ENCODE data around the gene RNF224.

RNF224 gene

GRCh38 chr9:137251490-137252268, 24.4 kb downstream of the RNF224 start:
- Histone ChIP-seq H3K27ac (no peak overlapping the region), H3K36me3 (peaks cover 3% of the 10 kb centered on the region; the same call in 1 of the 2 replicates), H3K27me3 (ENCODE audit: insufficient read depth, low read depth, severe bottlenecking) (no peaks in the 10 kb centered on the region), H3K4me3 (ENCODE audit: low read depth, low read length) (no peak overlapping the region), H3K9me3 (ENCODE audit: severe bottlenecking) (no peaks in the 10 kb centered on the region)
- DNase-seq: no peak
- TF ChIP-seq, protein P1, sequence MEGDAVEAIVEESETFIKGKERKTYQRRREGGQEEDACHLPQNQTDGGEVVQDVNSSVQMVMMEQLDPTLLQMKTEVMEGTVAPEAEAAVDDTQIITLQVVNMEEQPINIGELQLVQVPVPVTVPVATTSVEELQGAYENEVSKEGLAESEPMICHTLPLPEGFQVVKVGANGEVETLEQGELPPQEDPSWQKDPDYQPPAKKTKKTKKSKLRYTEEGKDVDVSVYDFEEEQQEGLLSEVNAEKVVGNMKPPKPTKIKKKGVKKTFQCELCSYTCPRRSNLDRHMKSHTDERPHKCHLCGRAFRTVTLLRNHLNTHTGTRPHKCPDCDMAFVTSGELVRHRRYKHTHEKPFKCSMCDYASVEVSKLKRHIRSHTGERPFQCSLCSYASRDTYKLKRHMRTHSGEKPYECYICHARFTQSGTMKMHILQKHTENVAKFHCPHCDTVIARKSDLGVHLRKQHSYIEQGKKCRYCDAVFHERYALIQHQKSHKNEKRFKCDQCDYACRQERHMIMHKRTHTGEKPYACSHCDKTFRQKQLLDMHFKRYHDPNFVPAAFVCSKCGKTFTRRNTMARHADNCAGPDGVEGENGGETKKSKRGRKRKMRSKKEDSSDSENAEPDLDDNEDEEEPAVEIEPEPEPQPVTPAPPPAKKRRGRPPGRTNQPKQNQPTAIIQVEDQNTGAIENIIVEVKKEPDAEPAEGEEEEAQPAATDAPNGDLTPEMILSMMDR (IDR thresholded peaks at IDR 0.05; ENCODE audit: low read depth, low read length): no peak

- TF ChIP-seq, protein P1 (IDR thresholded peaks at IDR 0.05; ENCODE audit: low read depth, low read length): no peak
- H3K27ac ChIP-seq: no peak overlapping the region
- no peaks in the 10 kb centered on the region for H3K27me3 ChIP-seq (ENCODE audit: insufficient read depth, low read depth, severe bottlenecking)
- H3K36me3 ChIP-seq: peaks cover 3% of the 10 kb centered on the region; the same call in 1 of the 2 replicates
- no peak overlapping the region for H3K4me3 ChIP-seq (ENCODE audit: low read depth, low read length)
- DNase-seq: peak; percentile 55
- H3K9me3 ChIP-seq (ENCODE audit: severe bottlenecking): no peaks in the 10 kb centered on the region
Observed at GRCh38 chr9:137252555-137253506, 25.5 kb downstream of the RNF224 start.

DNA sequence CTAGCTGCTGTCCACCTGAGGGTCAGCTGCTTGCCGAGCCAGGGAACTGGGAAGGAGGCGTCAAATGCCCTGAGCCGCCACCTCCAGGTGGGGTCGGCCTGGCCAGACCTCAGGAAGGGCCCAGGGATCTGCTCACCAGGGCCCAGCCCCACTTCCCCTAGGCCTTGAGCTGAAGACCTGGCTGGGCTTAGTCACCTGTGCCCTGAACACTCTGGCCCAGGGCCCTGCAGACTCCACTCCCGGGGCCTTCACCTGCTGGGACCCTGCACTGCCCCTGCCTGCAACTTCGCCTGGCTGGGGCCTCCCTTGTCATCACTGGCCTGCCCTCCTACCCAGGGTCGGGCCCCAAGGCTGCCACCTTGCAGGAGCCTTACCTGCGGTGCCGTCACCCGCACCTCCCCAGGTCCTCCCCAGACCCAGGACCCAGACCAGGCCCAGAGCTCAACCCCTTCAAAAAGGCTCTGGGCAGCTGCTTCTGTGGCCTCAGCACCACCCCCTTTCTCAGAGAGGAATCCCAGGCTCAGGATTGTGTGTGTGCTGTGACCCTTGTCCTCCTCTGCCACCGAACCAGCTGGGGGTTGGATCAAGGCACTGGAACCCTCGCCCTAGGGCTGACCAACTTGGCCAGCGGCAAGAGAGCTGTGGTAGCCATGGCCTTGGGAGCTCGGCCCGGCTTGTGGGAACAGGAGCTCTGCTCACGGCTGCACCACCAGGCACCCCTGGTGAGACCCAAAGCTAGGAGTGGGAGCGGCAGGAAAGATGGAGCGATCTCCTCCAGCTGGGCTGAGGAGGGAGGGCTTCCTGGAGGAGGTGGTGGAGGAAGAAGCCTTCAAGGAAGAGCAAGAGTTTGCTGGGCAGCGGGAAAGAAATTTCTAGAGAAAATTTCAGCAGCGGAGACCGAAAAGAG, 26.7 kb downstream of the RNF224 start:
- Histone ChIP-seq H3K4me3 (ENCODE audit: low read depth, low read length) (peak overlapping the region; percentile 65), H3K9me3 (ENCODE audit: severe bottlenecking) (no peaks in the 10 kb centered on the region), H3K27me3 (ENCODE audit: insufficient read depth, low read depth, severe bottlenecking) (no peaks in the 10 kb centered on the region), H3K27ac (peak overlapping the region; percentile 88), H3K36me3 (peaks cover 3% of the 10 kb centered on the region; the same call in 1 of the 2 replicates)
- TF ChIP-seq, protein P1 (IDR thresholded peaks at IDR 0.05; ENCODE audit: low read depth, low read length): no peak
- no peak for DNase-seq

- Histone ChIP-seq H3K36me3 (peaks cover 3% of the 10 kb centered on the region; the same call in 1 of the 2 replicates), H3K9me3 (ENCODE audit: severe bottlenecking) (no peaks in the 10 kb centered on the region), H3K27me3 (ENCODE audit: insufficient read depth, low read depth, severe bottlenecking) (no peaks in the 10 kb centered on the region), H3K4me3 (ENCODE audit: low read depth, low read length) (peak within 1 kb of the TSS; percentile 76), H3K27ac (peak within 1 kb of the TSS; percentile 88)
- TF ChIP-seq, protein P1 (IDR thresholded peaks at IDR 0.05; ENCODE audit: low read depth, low read length): no peak
- DNase-seq: peak; percentile 84
Observed at GRCh38 chr9:137254624-137255447, 27.5 kb downstream of the RNF224 start, which contains the start of gene NELFB. Gene NELFB (plus strand): TSS chr9:137255327.

Data from WERI-Rb-1 (cell line).